K562 (cell line): ENCODE results near the gene ATF4. TPM values are rescaled to one million over a fixed set of nuclear protein-coding genes. Genes with fewer than 3 reads are reported as not detected.

Source experiments
- CCNT2 ChIP-seq: IDR thresholded peaks from 2 replicates; pipeline ENCODE4 v1.6.1; 2011; ENCODE audit warnings: borderline replicate concordance, low read depth, mild to moderate bottlenecking, moderate library complexity, mixed read lengths, low read length; ENCODE audit not compliant: insufficient read length; ENCODE audit errors: extremely low read depth
- ELF4 ChIP-seq: fragments of 450-650 bp; formaldehyde crosslinking; IDR thresholded peaks from 2 replicates; pipeline ENCODE4 v1.4.0; 2022; ENCODE audit warnings: missing genetic modification characterization
- EP400 ChIP-seq: fragments of 450-650 bp; IDR thresholded peaks from 2 replicates; pipeline ENCODE4 v1.6.1; 2017; ENCODE audit warnings: antibody characterized with exemption, mild to moderate bottlenecking, moderate library complexity
- ETS2 ChIP-seq: IDR thresholded peaks from 2 replicates; pipeline ENCODE4 v1.6.1; 2016; ENCODE audit warnings: borderline replicate concordance, missing genetic modification characterization, mild to moderate bottlenecking, moderate library complexity, missing compliant biosample characterization; ENCODE audit not compliant: poor library complexity, severe bottlenecking
- FIP1L1 ChIP-seq: fragments of 200-400 bp; formaldehyde crosslinking; IDR thresholded peaks from 2 replicates; pipeline ENCODE4 v1.6.1; 2018; ENCODE audit warnings: mild to moderate bottlenecking, low read depth, low read length; ENCODE audit not compliant: poor library complexity, severe bottlenecking
- GABPB1 ChIP-seq: sonication (generic); formaldehyde crosslinking; IDR thresholded peaks from 2 replicates; pipeline ENCODE4 v1.8.0; 2022; ENCODE audit warnings: mild to moderate bottlenecking, missing genetic modification reagents
- KLF13 ChIP-seq: fragments of 450-650 bp; IDR thresholded peaks from 2 replicates; pipeline ENCODE4 v1.6.1; 2016; ENCODE audit warnings: missing genetic modification characterization, low read depth, mild to moderate bottlenecking, missing compliant biosample characterization, moderate library complexity, borderline replicate concordance
- MAZ ChIP-seq, 2 experiments: fragments of 450-650 bp in 1 of 2; sonication (generic) in 1 of 2; formaldehyde crosslinking; IDR thresholded peaks in 1 of 2; conservative IDR thresholded peaks in 1 of 2; 2 replicates each; pipeline versions ENCODE4 v1.4.0 to v1.5.0; 2020; ENCODE audit warnings: mild to moderate bottlenecking in 1 of 2, missing genetic modification reagents in 1 of 2
- MYBL2 ChIP-seq, 2 experiments: fragments of 450-650 bp in 1 of 2; sonication (generic) in 1 of 2; formaldehyde crosslinking in 1 of 2; IDR thresholded peaks; 2 replicates each; pipeline versions ENCODE4 v1.6.1 to v1.8.1; 2017 to 2022; ENCODE audit warnings: borderline replicate concordance in 1 of 2, inconsistent platforms in 1 of 2, low read depth in 1 of 2, mild to moderate bottlenecking in 1 of 2, missing genetic modification reagents in 1 of 2, moderate library complexity in 1 of 2
- POLR2AphosphoS5 ChIP-seq: IDR thresholded peaks from 2 replicates; pipeline ENCODE4 v1.6.1; 2011; ENCODE audit warnings: mild to moderate bottlenecking, low read depth, low read length, moderate library complexity; ENCODE audit not compliant: control insufficient read depth, insufficient read depth
- POLR2H ChIP-seq: IDR thresholded peaks from 2 replicates; pipeline ENCODE4 v1.6.1; 2016; ENCODE audit warnings: missing genetic modification characterization, low read depth, mild to moderate bottlenecking, control low read depth, missing compliant biosample characterization, moderate library complexity
- RBFOX2 ChIP-seq: fragments of 200-400 bp; formaldehyde crosslinking; IDR thresholded peaks from 2 replicates; pipeline ENCODE4 v1.6.1; 2017; ENCODE audit warnings: low read depth, mild to moderate bottlenecking, low read length, moderate library complexity
- RBM39 ChIP-seq: fragments of 200-400 bp; formaldehyde crosslinking; optimal IDR thresholded peaks from 2 replicates; pipeline ENCODE3; 2018; ENCODE audit warnings: low read depth, low read length
- SIN3B ChIP-seq: fragments of 450-650 bp; IDR thresholded peaks from 2 replicates; pipeline ENCODE4 v1.6.1; 2017; ENCODE audit warnings: low read depth, mild to moderate bottlenecking, moderate library complexity
- SP2 ChIP-seq: IDR thresholded peaks from 2 replicates; pipeline ENCODE4 v1.6.1; 2011; ENCODE audit warnings: mild to moderate bottlenecking, low read depth, low read length, moderate library complexity; ENCODE audit not compliant: poor library complexity, severe bottlenecking; ENCODE audit errors: extremely low read depth
- TRIM24 ChIP-seq, 2 experiments: fragments of 450-650 bp; IDR thresholded peaks; 2 replicates each; pipeline ENCODE4 v1.6.1; 2016
- ZNF217 ChIP-seq: sonication (generic); formaldehyde crosslinking; IDR thresholded peaks from 2 replicates; pipeline ENCODE4 v1.8.0; 2022; ENCODE audit warnings: mild to moderate bottlenecking, missing genetic modification reagents
- ZNF507 ChIP-seq: conservative IDR thresholded peaks from 2 replicates; pipeline ENCODE4 v1.6.1; 2017; ENCODE audit warnings: missing genetic modification characterization, missing compliant biosample characterization
- ZNF717 ChIP-seq: fragments of 250-450 bp; sonication (Bioruptor Pico); IDR thresholded peaks from 2 replicates; pipeline ENCODE4 v1.5.0; 2021
- polyA plus RNA-seq, 8 experiments: library from polyadenylated mRNA; depleted of rRNA in 4 of 8; stranded (reverse) in 5 of 8; unstranded in 3 of 8; fragments of >200 nt; fragmentation: Nextera tagmentation in 2 of 8; fragmentation: Illumina TruSeq in 1 of 8; extraction: Ambion mirVana in 2 of 8; extraction: Trizol in 1 of 8; gene quantifications; 2 replicates each; pipeline versions ENCODE4 v1.2.1 to v1.2.3, GENCODE V29; 2011 to 2014; ENCODE audit warnings: inconsistent platforms in 1 of 8, missing spikeins in 1 of 8
- total RNA-seq, 7 experiments: library from RNA; depleted of rRNA in 6 of 7; stranded (reverse); fragments of >200 nt in 6 of 7; fragmentation: Illumina TruSeq in 2 of 7; extraction: Trizol in 2 of 7; gene quantifications; 2 replicates each; pipeline versions ENCODE4 v1.2.1 to v1.2.3, GENCODE V29; 2011 to 2021; ENCODE audit warnings: low replicate concordance in 1 of 7
- TF ChIP-seq, protein P1 (sequence below): IDR thresholded peaks from 2 replicates; pipeline ENCODE4 v1.6.1; 2014; ENCODE audit warnings: antibody characterized with exemption
- TF ChIP-seq, protein P2 (sequence below): fragments of 250-450 bp; sonication (Bioruptor Pico); IDR thresholded peaks from 2 replicates; pipeline ENCODE4 v1.5.0; 2020; ENCODE audit warnings: mild to moderate bottlenecking, borderline replicate concordance
- TF ChIP-seq, protein P3 (sequence below): fragments of 250-450 bp; sonication (Bioruptor Pico); IDR thresholded peaks from 2 replicates; pipeline ENCODE4 v1.8.0; 2021; ENCODE audit warnings: borderline replicate concordance, mild to moderate bottlenecking, moderate library complexity; ENCODE audit not compliant: poor library complexity, severe bottlenecking

Gene ATF4
- total and polyA plus RNA-seq, 9 of the 15 experiments (the other 6 are each of a cell fraction or from before 2014, with no cell fraction given): 93.1 to 723 (median 355) TPM

DNA sequence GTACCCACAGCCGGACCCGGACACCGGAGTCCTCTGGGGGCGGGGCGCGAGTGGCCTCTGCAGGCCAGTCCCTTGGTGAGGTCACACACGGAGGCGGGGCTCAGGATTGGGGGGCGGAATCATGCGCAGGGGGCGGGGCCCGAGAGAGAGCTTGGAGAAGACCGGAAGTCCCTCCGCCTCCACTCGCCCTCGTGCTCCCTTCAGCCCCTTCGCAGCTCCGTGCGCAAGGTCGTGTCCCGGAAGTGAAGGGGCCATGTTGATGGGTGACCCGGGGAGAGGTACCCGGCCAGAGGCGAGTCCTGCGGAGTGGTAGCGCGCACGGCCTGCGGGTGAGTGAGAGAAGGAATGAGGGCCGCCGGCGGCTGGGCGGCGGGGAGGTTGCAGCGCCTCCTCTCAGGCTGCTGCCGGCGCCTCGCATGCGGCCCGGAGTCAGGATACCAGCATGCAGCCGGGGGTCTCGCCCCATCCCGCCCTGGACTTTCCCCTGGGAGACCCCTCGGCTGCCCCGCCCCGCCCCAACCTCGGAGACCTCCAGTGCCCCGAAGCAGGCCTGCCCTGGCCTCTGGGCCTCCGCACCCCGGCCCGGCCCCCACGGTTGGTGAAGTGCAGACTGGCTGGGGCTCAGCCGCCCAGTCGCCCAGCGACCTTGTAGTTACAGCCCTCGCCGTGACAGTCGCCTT is 18.1 kb upstream of the ATF4 start, which contains the start of gene MIEF1 (continued):
- TF ChIP-seq, protein P1, sequence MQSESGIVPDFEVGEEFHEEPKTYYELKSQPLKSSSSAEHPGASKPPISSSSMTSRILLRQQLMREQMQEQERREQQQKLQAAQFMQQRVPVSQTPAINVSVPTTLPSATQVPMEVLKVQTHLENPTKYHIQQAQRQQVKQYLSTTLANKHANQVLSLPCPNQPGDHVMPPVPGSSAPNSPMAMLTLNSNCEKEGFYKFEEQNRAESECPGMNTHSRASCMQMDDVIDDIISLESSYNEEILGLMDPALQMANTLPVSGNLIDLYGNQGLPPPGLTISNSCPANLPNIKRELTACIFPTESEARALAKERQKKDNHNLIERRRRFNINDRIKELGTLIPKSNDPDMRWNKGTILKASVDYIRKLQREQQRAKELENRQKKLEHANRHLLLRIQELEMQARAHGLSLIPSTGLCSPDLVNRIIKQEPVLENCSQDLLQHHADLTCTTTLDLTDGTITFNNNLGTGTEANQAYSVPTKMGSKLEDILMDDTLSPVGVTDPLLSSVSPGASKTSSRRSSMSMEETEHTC: peak; percentile 23; the same call in 1 of the 2 replicates
- peak; percentile 87 for TF ChIP-seq RBFOX2
- TF ChIP-seq ETS2 (tag): no peak
- TF ChIP-seq, protein P2, sequence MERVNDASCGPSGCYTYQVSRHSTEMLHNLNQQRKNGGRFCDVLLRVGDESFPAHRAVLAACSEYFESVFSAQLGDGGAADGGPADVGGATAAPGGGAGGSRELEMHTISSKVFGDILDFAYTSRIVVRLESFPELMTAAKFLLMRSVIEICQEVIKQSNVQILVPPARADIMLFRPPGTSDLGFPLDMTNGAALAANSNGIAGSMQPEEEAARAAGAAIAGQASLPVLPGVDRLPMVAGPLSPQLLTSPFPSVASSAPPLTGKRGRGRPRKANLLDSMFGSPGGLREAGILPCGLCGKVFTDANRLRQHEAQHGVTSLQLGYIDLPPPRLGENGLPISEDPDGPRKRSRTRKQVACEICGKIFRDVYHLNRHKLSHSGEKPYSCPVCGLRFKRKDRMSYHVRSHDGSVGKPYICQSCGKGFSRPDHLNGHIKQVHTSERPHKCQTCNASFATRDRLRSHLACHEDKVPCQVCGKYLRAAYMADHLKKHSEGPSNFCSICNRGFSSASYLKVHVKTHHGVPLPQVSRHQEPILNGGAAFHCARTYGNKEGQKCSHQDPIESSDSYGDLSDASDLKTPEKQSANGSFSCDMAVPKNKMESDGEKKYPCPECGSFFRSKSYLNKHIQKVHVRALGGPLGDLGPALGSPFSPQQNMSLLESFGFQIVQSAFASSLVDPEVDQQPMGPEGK (CRISPR knock-in tag): no peak
- TF ChIP-seq ZNF507: no peak
- TF ChIP-seq, protein P3, sequence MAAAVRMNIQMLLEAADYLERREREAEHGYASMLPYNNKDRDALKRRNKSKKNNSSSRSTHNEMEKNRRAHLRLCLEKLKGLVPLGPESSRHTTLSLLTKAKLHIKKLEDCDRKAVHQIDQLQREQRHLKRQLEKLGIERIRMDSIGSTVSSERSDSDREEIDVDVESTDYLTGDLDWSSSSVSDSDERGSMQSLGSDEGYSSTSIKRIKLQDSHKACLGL: peak; percentile 50
- TF ChIP-seq CCNT2: peak; percentile 36
- no peak for TF ChIP-seq ELF4 (CRISPR knock-in tag)
- TF ChIP-seq ZNF217 (CRISPR knock-in tag): no peak
- TF ChIP-seq SP2: no peak
- TF ChIP-seq RBM39: no peak
- TF ChIP-seq MYBL2 (IDR thresholded peaks at IDR 0.05; ENCODE audit: low read depth): no peak
- TF ChIP-seq MYBL2 (CRISPR knock-in tag; IDR thresholded peaks at IDR 0.05; ENCODE audit: borderline replicate concordance): no peak
- peak; percentile 94 for TF ChIP-seq EP400
- no peak for TF ChIP-seq ZNF717 (CRISPR knock-in tag)
- TF ChIP-seq GABPB1: peak; percentile 95
- TF ChIP-seq FIP1L1: peak; percentile 30
- TF ChIP-seq POLR2H: no peak
- no peak for TF ChIP-seq TRIM24 (IDR thresholded peaks at IDR 0.05)
- peak; percentile 63; the same call in 1 of the 2 replicates for TF ChIP-seq POLR2AphosphoS5
- TF ChIP-seq KLF13 (tag): peak; percentile 57; the same call in 1 of the 2 replicates
- TF ChIP-seq SIN3B: 0 out of 2 replicates have a peak, but pooled peaks have one; percentile 51
- peak; percentile 75 to 94; a peak in 3 of 4 replicates for TF ChIP-seq MAZ (CRISPR knock-in tag; conservative IDR thresholded peaks at IDR 0.05 in 1 of 2, IDR thresholded peaks at IDR 0.05 in 1 of 2)
